ENCODE results near the gene DHRS9.

Gene DHRS9

DNA sequence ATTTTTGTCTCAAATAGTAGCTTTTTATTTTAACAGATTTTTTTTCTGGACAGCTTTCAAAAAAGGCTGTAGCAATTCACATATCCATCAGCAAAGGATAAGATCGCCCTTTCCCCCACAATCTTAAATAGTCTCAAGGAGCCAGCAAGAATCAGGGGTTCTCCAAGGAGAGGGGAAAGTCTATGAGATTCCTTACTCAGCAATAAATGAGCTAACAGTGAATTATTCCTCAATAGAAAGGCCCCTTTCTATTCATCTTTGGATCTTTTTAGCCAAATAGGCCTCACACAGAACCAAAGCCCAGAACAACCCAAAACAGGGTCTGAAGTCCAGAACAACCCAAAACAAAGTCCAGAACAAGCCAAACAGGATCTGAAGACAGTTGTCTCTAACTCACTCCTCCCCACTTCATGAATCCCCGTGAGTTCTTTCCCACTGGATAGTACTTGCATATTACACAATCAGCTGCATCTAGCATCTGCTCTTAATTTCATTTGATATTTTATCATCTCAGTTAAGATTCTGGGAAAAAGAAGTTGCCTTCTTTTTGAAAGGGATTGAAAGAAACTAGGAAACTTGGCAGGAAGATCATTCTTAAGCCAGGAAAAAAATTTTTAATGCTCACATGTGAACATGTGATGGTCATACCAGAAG, 3.4 kb upstream of the DHRS9 start:
- no peak for DNase-seq (ENCODE audit: low read depth)

DNA sequence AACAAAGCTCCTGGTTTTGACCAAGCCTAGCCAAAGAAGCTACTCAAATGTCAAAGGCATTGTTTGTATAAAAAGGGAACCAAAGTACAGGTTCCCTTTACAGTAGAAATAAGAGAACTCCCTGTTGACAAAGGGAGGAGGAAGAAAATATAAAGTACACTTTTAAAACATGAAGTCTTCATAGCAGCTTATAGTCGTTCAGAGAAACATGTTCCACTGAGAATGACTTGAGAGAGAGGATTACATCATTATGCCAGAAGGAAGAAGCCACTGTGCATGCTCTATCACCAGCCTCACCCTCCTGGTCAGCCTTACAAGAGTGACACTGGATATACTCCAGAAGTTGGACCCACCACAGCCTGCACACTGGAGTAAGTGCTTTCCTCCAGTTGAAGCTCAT, 2.5 kb upstream of the DHRS9 start:
- no peak for DNase-seq (ENCODE audit: low read depth)

DNA sequence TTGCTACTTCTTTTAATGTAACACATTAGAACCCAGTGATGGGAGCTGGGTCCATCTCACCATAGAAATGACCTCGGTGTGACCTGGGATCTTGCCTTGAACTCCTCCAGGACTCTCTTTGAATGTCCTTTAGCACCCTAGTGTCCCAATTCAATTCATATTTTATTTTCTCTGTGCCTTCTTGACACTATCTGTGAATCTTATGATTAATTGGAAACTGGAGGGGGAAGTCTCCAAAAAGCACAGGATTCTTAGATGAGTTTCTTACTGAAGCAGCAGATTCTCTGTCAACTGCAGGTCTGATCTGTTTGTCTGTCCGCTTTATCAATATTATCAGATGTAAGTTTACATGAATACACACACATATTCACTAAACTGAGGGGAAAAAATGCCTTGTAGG, 470 bp downstream of the DHRS9 start:
- no peak for DNase-seq (ENCODE audit: low read depth)

DNA sequence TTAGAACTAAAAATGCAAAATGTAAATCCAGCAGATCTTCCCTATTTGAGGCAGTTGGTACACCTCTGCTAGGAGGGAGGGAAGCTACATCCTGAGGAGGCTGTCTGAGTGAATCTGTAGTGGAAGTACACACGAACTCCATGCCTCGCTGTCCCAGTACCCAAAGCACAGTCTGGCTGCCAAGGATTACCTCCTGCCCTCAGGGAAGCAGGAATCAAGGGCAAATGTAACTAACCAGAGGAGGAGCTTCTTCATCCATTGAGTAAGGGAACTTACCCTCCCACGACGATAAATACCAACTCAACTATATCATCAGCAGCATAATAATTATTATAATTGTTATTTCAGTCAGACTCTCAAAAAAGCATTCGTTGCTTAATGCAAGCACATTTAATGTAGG, 2.1 kb downstream of the DHRS9 start:
- no peak for DNase-seq (ENCODE audit: low read depth)

DNA sequence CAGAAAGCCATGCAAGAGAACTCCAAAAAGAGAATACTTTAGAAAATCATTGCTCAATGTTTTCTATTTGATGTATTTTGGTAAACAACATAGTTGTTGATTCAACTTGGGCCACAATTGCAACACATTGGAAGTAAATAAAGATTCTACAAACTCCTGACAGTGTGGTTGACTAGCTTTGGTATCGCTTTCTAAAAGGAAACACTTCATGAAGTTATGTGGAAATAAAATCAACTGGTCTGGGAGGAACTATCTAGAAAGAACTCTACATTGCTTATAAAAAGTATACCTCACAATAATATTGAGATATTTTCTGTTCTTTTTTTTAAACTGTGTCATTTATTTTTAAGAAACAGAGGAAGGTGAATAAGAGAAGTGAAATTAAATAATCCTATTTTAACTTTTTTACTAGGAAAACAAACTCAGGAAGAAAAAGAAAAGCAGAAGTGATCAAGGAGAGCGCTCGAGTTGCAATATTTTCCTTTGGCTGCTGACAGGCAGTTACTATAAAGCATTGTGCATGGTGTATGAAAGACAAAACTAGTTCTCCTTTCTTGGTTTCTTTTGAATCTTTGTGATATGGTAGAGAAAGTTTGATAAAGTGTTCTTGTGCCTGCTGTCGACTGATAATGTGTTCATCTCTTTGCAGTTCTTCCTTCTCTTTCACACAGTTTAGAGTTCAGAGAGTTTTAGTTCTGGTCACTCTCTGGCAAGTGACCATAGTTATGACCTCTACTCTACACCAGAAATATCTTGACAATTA, 3.0 kb downstream of the DHRS9 start:
- DNase-seq (ENCODE audit: low read depth): no peak

DNA sequence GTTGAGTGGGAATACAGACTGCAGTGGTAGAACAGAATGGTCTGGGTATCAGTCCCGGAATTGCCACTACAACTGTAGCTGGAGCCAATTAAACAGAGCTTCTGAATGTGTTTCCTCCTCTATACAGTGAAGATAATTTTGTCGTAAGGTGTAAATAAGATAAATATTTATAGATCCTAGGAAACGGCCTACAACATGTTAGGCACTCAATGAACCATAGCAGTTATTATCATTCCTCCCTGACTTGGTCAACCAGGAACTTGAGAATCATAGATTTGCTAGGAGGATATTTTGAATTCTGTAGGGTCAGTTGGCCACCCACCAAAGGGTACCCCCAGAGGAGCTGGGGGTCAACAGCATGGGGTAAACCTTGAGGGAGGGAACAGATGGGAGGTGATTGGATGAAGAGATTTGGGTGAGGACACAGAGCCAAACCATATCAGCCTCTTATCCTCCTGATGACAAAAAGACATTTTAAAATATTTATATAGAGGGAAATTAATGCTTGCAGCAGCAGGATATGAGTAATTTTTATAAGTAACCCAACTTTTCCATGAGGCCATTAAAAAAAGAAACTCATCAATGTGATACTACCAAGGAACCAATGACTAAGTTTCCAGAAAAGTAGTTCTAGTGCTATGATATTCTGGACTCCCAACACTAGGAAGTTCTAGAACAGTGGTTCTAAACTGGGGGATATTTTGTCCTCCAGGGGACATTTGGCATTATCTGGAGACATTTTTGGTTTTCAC, 4.0 kb downstream of the DHRS9 start:
- DNase-seq (ENCODE audit: low read depth): no peak

DNA sequence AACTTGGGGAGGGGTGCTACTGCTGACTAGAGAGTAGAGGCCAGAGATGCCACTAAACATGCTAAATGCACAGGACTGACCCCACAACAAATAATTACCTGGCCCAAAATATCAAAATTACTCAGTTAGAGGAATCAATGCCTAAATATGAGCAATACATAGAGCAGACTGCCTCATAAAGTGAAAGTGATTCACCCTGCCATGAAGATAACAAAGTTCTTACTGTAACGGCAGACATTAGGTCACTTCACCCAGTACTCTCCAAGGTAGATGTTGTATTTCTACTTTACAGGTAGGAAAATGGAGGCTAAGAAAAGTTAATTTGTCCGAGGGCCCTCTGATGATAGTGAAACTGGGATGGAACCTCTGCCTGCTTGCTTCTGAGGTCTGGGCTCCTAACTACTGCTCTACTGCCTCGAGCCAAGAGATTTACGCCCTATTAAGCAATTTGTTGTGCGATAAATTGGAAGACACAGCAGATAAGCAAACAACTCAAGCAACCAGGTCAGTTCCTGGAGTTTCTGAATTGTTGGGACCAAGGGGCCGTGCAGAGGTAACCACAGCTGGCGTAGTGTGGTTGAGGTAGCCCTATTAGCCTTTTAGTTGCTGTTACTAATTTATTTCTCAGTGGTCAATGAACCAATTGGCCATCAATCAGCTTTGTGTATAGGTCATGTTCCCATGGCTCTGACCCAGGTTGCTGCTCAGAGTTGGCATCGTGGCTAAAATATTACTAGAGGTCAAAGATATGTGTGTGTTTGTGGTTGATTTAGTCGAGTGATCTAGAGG, 4.8 kb downstream of the DHRS9 start:
- DNase-seq (ENCODE audit: low read depth): no peak

DNA sequence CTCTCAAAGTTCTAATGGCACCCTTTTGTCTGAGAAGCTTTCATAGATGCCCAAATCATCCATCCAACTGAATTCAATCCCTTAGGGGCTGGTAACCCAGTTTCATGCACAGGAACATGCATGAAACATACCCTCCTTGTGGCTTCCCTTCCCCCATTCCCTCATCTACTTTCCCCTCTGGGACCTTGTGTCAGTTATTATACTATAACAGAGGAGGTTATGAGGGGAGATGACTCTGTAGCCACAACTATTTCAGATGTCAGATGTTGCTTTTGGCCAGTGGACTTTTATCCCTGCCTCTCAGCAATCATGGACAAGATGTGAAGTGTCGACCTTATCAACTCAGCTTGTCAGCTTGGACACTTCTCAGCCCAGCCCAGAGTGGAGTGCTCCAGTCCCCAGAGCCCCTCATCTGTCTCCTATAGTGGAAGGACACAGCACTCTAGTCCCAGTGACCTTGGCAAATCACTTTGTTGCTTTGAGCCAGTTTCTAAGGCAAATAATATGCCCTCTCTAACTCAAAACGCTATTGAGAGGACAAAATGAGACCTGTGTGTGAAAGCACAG, 8.4 kb downstream of the DHRS9 start:
- no peak for DNase-seq (ENCODE audit: low read depth)

DNA sequence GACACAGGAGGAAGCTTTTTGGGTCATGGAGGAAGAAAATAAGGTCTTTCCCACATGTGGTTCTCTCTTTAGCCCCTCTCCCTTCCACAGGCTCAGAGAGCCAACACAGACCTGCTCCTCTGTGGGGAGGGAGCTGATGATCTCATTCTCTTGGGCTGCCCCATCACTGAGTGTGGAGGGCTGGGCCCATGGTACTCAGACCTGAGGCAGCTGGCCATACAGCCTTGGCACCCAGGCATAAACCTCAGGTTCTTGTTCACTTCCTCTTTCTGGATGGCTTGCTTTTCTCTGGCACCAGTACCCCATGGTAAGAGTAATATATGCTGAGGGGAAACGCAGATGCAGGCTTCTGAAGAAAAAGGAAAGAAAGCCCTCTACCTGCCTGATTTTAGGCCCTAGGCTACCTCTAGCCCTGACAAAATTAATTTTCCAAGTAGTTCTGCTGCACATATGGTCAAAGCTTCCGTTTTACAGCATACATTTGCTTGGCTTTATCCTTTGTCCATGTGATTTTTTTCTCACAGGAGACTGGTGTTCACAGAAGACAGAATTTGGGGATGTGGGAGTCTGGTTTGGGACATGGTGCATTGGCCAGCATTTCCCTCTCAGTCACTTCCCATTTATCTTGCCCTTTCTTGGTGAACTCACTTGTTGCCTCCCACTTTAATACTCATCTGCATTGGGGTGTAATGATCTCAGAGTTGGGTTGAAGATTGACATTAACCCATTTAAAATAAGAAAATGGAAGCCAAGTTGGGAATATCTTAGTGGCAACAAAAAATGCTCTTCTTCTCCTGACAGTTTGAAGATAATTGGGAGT, 11.1 kb downstream of the DHRS9 start:
- DNase-seq (ENCODE audit: low read depth): no peak

DNA sequence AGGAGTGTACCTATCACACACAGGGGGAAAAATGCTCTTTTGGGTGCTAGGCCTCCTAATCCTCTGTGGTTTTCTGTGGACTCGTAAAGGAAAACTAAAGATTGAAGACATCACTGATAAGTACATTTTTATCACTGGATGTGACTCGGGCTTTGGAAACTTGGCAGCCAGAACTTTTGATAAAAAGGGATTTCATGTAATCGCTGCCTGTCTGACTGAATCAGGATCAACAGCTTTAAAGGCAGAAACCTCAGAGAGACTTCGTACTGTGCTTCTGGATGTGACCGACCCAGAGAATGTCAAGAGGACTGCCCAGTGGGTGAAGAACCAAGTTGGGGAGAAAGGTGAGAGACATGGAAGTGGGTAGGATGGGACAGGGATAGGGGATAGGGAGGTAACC, 12.2 kb downstream of the DHRS9 start:
- no peak for DNase-seq (ENCODE audit: low read depth)

DNA sequence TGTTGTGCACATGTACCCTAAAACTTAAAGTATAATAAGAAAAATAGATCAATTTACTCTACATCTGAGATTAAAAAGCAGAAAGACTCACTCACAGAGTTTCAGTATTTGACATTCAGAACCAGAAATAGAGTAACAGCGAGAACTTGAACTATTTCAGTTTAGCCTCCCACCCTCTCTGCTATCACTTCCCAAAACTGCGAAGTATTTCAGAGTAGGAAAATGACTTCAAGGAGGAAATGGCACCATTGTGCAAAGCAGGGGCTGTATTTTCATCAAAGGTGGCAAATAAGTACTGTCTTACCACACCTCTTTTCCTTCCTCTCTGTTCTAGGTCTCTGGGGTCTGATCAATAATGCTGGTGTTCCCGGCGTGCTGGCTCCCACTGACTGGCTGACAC, 13.6 kb downstream of the DHRS9 start:
- DNase-seq (ENCODE audit: low read depth): no peak

DNA sequence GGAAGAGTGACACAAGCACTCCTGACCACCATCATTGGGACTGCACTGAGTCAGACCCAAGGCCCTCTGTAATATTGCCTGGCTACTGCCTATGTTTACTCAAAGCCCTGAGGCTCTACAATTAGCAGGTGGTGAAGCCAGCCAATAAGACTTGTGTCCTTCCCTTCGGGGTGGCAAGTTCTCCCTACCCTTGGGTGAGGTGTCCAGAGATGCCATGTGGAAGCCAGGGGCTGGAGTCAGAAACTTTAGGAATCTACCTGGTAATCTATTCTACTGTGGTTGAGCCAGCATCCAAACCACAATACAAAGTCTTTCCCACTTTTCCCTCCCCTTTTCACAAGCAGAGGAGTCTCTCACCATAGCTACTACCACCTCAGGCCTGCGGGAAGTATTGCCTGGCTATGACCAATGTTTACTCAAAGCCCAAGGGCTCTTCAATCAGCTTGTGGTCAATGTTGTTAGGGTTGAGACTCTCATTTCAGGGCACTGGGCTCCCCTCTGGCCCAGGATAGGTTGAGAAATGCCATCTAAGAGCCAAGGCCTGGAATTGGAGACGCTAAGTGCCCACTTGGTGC, 17.6 kb downstream of the DHRS9 start:
- DNase-seq (ENCODE audit: low read depth): no peak

DNA sequence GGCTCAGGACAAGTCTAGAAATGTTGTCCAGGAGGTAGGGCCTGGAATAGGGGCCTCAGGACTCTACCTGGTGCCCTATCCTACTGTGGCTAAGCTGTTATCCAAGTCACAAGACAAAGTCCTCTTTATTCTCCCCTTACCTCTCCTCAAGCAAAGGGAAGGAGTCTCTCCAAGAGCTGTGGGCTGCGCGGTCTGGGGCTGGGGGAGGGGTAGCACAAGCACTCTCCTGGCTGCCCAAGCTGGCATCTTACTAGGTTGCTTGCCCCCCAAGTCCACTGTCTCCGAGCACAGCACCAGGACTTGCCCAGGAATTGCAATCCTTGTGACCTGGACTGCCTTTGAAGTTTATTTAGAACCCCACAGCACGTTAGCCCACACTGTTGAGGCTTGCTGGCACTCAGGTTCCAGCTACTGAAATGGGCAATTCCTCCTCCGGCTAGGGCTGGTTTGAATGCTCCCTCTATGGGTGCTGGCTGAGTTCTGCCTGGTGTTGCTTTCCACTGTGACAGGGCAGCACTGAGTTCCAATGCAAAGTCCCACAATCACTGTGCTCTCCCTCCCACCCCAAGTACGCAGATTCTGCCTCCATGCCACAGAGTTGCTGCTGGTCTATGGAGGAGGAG, 18.5 kb downstream of the DHRS9 start:
- DNase-seq (ENCODE audit: low read depth): no peak

DNA sequence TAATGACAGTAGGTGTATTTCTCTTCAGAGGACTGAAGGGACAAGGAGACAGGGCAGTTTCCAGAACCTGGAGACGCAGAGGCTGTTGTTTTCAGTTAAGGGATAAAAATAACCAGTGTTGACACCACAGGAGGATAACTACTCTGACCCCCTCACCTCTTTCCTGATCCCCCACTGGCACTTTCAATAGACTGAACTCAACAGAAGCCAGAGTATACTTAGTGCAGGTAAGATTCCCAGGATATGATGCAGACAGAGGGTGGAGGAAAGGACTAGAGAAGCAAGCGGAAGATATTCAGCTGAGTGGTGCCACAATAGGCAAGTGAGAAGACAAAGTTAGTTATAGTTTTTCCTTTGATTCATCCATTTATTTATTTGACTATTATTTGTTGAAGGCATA, 19.8 kb downstream of the DHRS9 start:
- DNase-seq (ENCODE audit: low read depth): no peak

DNA sequence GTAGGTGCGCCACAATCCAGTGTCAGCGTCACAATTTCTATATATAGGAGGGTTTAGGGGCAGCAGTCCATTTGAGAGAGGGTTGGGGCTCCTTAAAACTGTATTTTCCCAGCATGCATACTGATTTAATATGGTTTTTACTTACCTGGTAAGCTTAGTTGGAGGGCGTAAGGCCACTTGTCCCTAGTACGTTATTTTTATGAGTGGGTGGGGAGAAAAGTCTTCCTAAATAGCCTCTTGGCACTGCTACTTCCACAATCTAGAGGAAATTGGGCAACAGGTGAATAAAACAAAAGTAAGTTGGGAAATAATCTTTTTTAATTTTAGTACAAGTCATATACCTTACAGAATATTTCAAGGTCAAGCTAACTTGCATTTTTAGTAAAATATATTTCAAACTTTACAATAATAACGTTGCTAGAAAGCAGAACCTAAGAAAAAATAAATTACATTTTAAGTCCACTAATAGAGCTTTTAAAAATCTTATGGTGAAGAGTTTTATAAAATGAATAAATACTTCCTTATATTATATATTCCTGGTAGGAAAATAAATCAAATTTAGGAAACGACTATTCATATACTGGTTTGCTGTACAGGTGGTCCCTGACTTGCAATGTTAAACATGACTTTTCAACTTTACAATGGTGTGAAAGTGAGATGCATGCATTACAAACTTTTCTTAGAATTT, 20.9 kb downstream of the DHRS9 start:
- DNase-seq (ENCODE audit: low read depth): no peak

DNA sequence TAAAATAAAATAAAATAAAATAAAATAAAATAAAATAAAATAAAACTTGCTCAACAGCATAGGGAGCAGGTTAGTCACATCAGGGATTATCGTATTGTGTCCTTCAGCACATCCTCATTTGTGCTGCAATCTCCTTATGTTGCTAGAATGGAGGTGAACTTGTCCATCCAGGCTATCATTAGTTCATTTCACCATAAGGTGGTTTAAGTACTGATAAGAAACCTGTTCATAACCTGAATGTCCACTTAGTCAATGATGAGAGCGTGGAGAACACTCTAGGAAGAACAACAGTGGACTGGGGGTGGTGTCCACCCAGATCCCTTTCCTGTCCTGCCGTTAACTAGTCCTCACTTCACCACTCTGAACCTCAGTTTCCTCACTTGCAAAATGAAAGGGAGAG, 21.9 kb downstream of the DHRS9 start:
- no peak for DNase-seq (ENCODE audit: low read depth)

DNA sequence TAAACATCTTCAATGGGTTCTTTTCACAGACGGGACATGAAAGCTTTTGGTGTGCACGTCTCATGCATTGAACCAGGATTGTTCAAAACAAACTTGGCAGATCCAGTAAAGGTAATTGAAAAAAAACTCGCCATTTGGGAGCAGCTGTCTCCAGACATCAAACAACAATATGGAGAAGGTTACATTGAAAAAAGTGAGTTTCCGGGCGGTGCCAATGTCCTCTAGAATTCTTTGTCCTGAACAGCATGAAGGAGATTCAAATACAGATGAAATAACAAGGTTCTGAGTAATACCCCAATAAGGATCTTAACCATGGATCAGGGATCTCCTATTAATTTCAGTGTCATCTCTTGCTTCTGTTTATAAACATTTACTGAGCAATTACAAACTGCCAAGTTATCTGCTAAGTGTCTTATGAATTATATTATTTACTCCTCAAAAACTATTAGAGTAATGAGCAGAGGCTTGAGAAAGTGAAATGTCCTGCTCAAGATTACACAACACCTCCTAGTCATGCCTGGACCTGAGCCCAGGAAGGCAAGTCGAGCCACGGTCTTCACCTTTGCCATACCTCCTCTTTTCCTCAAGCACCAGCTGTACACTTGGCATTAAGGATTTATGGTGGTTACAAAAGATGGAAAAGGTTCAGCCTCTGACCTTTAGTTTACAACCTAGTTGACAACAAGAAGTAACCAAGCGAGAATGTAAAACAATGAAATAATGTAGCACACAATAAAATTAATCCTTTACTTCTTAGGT, 22.6 kb downstream of the DHRS9 start:
- DNase-seq (ENCODE audit: low read depth): no peak

DNA sequence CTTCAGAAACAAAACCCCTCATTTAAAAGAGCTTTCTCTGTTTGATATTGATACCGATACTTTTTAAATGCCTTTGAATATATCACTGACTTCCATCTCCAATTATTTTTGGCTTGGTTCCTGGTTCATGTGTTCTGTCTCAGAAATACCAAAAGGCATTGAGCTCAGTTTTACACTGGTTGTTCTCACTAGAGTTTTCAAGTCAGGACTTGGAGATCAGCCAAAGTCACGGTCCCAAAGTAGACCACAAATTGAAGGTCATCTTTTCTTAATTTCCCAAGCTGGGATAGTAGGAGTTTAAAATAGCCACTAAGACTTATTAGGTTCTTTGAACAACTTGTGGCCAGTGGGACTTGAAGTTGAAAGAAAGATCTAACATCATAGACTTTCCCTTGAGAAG, 24.2 kb downstream of the DHRS9 start:
- no peak for DNase-seq (ENCODE audit: low read depth)

DNA sequence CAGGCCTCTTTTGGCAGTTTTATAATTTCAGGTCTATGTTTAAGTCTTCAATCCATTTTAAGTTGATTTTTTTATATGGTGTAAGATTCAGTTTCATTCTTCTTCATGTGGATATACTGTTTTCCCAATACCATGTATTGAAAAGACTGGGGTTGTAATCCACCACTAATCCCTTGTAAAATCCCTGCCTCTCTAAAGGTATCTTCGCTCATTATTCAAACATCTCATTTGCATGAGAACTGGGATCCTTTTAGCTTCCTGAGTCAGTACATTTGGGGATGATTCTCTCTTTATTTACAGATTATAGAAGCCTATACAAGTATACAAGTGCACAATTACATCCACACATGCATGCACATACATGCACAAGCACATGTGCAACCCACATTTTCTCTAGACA, 25.3 kb downstream of the DHRS9 start:
- no peak for DNase-seq (ENCODE audit: low read depth)

Measured in stromal cell of bone marrow (primary cell).